Neural cell (in vitro differentiated cells): ENCODE results near the gene G6PD. TPM values are rescaled to one million over a fixed set of nuclear protein-coding genes. Genes with fewer than 3 reads are reported as not detected.

Experiments used
- H2AFZ ChIP-seq: fragments of 200-600, 300-800 bp; sonication (generic), shearing (Covaris generic); 2 replicates; pipeline ENCODE4 v1.6.0; 2014; ENCODE audit warnings: low read depth, mild to moderate bottlenecking, antibody characterized with exemption, low read length, moderate library complexity
- H3F3A ChIP-seq: fragments of 200-600 bp; shearing (Covaris generic); 2 replicates; pipeline ENCODE4 v1.6.1; 2016; ENCODE audit warnings: mild to moderate bottlenecking, moderate library complexity, mixed read lengths, antibody characterized with exemption, low read length; ENCODE audit not compliant: insufficient read depth, poor library complexity, severe bottlenecking
- H3K27ac ChIP-seq: fragments of 200-600, 300-800 bp; sonication (generic), shearing (Covaris generic); 2 replicates; pipeline ENCODE4 v1.5.1; 2014; ENCODE audit warnings: mild to moderate bottlenecking, low read length, moderate library complexity
- H3K27me3 ChIP-seq: fragments of 300-800, 200-600 bp; sonication (generic), shearing (Covaris generic); 2 replicates; pipeline ENCODE4 v1.6.0; 2014; ENCODE audit warnings: mild to moderate bottlenecking, low read depth, low read length, moderate library complexity; ENCODE audit not compliant: insufficient read depth
- H3K36me3 ChIP-seq: fragments of 300-800, 200-600 bp; sonication (generic), shearing (Covaris generic); 2 replicates; pipeline ENCODE4 v1.5.1; 2014; ENCODE audit warnings: mild to moderate bottlenecking, antibody characterized with exemption, low read length, moderate library complexity; ENCODE audit not compliant: insufficient read depth
- H3K4me2 ChIP-seq: fragments of 300-800, 200-600 bp; sonication (generic), shearing (Covaris generic); 2 replicates; pipeline ENCODE4 v1.6.0; 2014; ENCODE audit warnings: mild to moderate bottlenecking, low read length
- H3K4me3 ChIP-seq: fragments of 300-800, 200-600 bp; sonication (generic), shearing (Covaris generic); 2 replicates; pipeline ENCODE4 v1.5.1; 2014; ENCODE audit warnings: mild to moderate bottlenecking, low read length, moderate library complexity
- H3K79me2 ChIP-seq: fragments of 200-600 bp; shearing (Covaris generic); replicated peaks from 2 replicates; pipeline ENCODE4 v1.6.0; 2014; ENCODE audit warnings: mild to moderate bottlenecking, low read length, moderate library complexity; ENCODE audit not compliant: insufficient read depth
- H3K9ac ChIP-seq: fragments of 300-800, 200-600 bp; sonication (generic), shearing (Covaris generic); 2 replicates; pipeline ENCODE4 v1.6.1; 2016; ENCODE audit warnings: mild to moderate bottlenecking, low read length, mixed read lengths
- H3K9me2 ChIP-seq: fragments of 200-600 bp; shearing (Covaris generic); 2 replicates; pipeline ENCODE4 v1.6.1; 2016; ENCODE audit warnings: mild to moderate bottlenecking, low read length, mixed read lengths; ENCODE audit not compliant: insufficient read depth
- H3K9me3 ChIP-seq: fragments of 200-600, 300-800 bp; sonication (generic), shearing (Covaris generic); 2 replicates; pipeline ENCODE4 v1.6.1; 2016; ENCODE audit warnings: mild to moderate bottlenecking, mixed run types, low read length, moderate library complexity, mixed read lengths
- H4K20me1 ChIP-seq: fragments of 200-600 bp; shearing (Covaris generic); 2 replicates; pipeline ENCODE4 v1.6.1; 2016; ENCODE audit warnings: mild to moderate bottlenecking, mixed run types; ENCODE audit not compliant: insufficient read depth
- EP300 ChIP-seq: fragments of 450-650 bp; conservative IDR thresholded peaks from 2 replicates; pipeline ENCODE4 v1.6.1; 2014; ENCODE audit warnings: antibody characterized with exemption, mild to moderate bottlenecking, moderate library complexity; ENCODE audit not compliant: poor library complexity, severe bottlenecking
- EZH2 ChIP-seq: fragments of 200-600, 300-800 bp; shearing (Covaris generic), sonication (generic); IDR thresholded peaks from 2 replicates; pipeline ENCODE4 v1.6.1; 2014; ENCODE audit warnings: antibody characterized with exemption, low read length, borderline replicate concordance, mild to moderate bottlenecking; ENCODE audit not compliant: insufficient read depth, poor library complexity, severe bottlenecking
- MXI1 ChIP-seq: fragments of 450-650 bp; conservative IDR thresholded peaks from 2 replicates; pipeline ENCODE4 v1.6.1; 2014; ENCODE audit warnings: antibody characterized with exemption, mild to moderate bottlenecking; ENCODE audit not compliant: poor library complexity, severe bottlenecking
- POLR2AphosphoS5 ChIP-seq: IDR thresholded peaks from 2 replicates; pipeline ENCODE4 v1.6.1; 2012
- RAD21 ChIP-seq: fragments of 450-650 bp; conservative IDR thresholded peaks from 2 replicates; pipeline ENCODE4 v1.6.1; 2014; ENCODE audit warnings: antibody characterized with exemption, mild to moderate bottlenecking, moderate library complexity
- SMC3 ChIP-seq: fragments of 450-650 bp; conservative IDR thresholded peaks from 2 replicates; pipeline ENCODE4 v1.6.1; 2014; ENCODE audit warnings: antibody characterized with exemption, mild to moderate bottlenecking, moderate library complexity; ENCODE audit not compliant: poor library complexity
- TAF1 ChIP-seq: IDR thresholded peaks from 2 replicates; pipeline ENCODE4 v1.6.1; 2012; ENCODE audit warnings: low read depth
- polyA plus RNA-seq: library from polyadenylated mRNA; depleted of rRNA; stranded (reverse); fragments of >200 nt; gene quantifications from 2 replicates; pipeline ENCODE4 v1.2.3, GENCODE V29; 2014
- TF ChIP-seq, protein P1 (sequence below): fragments of 450-650 bp; IDR thresholded peaks from 2 replicates; pipeline ENCODE4 v1.5.1; 2014; ENCODE audit warnings: antibody characterized with exemption, mild to moderate bottlenecking, moderate library complexity; ENCODE audit not compliant: poor library complexity, severe bottlenecking
- TF ChIP-seq, protein P2 (sequence below): IDR thresholded peaks from 2 replicates; pipeline ENCODE4 v1.6.1; 2012; ENCODE audit warnings: borderline replicate concordance

G6PD gene
- polyA plus RNA-seq, 1 donor from 2014 or later = 18.8 TPM

DNA sequence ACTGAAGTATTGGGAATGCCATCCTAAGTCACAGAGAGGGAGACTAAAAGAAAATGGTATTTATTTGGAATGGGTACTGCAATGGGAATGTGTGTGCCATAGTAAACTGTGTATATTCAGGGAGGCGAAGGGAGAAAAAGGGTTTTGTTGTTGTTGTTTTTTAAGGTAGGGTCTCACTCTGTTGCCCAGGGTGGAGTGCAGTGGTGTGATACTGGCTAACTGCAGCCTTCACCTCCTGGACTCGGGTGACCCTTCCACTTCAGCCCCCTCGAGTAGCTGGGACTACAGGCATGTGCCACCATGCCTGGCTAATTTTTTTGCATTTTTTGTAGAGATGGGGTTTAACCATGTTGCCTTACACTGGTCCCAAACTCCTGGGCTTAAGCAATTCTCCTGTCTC lies 51.9 kb downstream of the G6PD start:
- Histone ChIP-seq H4K20me1 (no peaks in the 10 kb centered on the region), H3K4me3 (no peak overlapping the region), H3K27ac (no peak overlapping the region), H3K27me3 (no peaks in the 10 kb centered on the region), H3K9ac (no peak overlapping the region), H3K9me3 (no peaks in the 10 kb centered on the region), H3K4me2 (no peak overlapping the region), H2AFZ (no peak overlapping the region), H3F3A (no peaks in the 10 kb centered on the region), H3K36me3 (no peaks in the 10 kb centered on the region), H3K79me2 (no peaks in the 10 kb centered on the region), H3K9me2 (no peaks in the 10 kb centered on the region)
- no peak for TF ChIP-seq POLR2AphosphoS5
- TF ChIP-seq EZH2 = no peak
- no peak for TF ChIP-seq EP300
- TF ChIP-seq, protein P1, sequence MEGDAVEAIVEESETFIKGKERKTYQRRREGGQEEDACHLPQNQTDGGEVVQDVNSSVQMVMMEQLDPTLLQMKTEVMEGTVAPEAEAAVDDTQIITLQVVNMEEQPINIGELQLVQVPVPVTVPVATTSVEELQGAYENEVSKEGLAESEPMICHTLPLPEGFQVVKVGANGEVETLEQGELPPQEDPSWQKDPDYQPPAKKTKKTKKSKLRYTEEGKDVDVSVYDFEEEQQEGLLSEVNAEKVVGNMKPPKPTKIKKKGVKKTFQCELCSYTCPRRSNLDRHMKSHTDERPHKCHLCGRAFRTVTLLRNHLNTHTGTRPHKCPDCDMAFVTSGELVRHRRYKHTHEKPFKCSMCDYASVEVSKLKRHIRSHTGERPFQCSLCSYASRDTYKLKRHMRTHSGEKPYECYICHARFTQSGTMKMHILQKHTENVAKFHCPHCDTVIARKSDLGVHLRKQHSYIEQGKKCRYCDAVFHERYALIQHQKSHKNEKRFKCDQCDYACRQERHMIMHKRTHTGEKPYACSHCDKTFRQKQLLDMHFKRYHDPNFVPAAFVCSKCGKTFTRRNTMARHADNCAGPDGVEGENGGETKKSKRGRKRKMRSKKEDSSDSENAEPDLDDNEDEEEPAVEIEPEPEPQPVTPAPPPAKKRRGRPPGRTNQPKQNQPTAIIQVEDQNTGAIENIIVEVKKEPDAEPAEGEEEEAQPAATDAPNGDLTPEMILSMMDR = no peak
- no peak for TF ChIP-seq TAF1
- TF ChIP-seq, protein P2, sequence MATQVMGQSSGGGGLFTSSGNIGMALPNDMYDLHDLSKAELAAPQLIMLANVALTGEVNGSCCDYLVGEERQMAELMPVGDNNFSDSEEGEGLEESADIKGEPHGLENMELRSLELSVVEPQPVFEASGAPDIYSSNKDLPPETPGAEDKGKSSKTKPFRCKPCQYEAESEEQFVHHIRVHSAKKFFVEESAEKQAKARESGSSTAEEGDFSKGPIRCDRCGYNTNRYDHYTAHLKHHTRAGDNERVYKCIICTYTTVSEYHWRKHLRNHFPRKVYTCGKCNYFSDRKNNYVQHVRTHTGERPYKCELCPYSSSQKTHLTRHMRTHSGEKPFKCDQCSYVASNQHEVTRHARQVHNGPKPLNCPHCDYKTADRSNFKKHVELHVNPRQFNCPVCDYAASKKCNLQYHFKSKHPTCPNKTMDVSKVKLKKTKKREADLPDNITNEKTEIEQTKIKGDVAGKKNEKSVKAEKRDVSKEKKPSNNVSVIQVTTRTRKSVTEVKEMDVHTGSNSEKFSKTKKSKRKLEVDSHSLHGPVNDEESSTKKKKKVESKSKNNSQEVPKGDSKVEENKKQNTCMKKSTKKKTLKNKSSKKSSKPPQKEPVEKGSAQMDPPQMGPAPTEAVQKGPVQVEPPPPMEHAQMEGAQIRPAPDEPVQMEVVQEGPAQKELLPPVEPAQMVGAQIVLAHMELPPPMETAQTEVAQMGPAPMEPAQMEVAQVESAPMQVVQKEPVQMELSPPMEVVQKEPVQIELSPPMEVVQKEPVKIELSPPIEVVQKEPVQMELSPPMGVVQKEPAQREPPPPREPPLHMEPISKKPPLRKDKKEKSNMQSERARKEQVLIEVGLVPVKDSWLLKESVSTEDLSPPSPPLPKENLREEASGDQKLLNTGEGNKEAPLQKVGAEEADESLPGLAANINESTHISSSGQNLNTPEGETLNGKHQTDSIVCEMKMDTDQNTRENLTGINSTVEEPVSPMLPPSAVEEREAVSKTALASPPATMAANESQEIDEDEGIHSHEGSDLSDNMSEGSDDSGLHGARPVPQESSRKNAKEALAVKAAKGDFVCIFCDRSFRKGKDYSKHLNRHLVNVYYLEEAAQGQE = no peak
- no peak for TF ChIP-seq SMC3
- no peak for TF ChIP-seq RAD21
- no peak for TF ChIP-seq MXI1

DNA sequence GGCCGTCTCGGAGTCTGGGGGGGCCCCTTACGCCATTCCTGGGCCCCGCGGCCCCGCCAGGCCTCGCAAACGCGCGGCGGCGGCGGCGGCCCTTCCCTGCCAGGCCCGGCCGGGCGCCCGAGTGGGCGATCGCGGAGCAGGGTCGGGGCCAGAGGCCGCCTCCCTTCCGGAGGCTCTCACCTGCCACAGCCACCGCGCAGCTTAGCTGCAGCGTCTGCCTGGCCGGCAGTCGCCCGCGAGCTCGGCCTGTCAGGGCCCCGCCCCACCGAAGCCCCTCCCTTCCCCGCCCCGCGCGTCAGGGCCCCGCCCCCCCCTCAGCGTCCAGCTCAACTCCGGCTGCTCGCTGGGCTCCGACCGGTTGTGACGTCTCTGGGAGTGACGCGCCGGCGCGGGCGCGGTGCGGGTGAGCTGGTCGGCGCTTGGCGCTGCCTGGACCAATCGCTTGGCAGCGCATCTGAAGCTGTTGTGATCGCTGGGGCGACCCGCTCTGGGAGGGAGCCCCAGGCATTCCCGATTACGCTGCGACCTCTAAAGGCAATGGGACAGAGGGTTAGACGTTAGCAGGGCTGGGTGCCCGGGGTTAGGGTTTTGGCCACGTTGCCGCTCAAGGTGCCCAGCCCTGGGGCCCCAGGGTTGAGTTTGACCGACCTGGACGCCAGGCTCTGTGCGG lies 56.1 kb downstream of the G6PD start, which contains the start of gene SLC10A3:
SLC10A3 (minus strand) TSS at position 216 of the 670 bp plus-strand sequence. CDS start 1,689 bp downstream, outside the sequence.
- no peaks in the 10 kb centered on the region for H3K36me3 ChIP-seq
- H3K9ac ChIP-seq = peak within 1 kb of the TSS; percentile 74
- no peaks in the 10 kb centered on the region for H4K20me1 ChIP-seq
- peak within 1 kb of the TSS; percentile 25 for H3K4me2 ChIP-seq
- no peaks in the 10 kb centered on the region for H3K9me3 ChIP-seq
- H3K27me3 ChIP-seq = no peaks in the 10 kb centered on the region
- TF ChIP-seq SMC3 (peak; percentile 7), EZH2 (no peak), RAD21 (no peak), POLR2AphosphoS5 (peak; percentile 71)
- TF ChIP-seq, protein P2 = peak; percentile 47
- TF ChIP-seq, protein P1 = peak; percentile 15
- peak within 1 kb of the TSS; percentile 40 for H2AFZ ChIP-seq
- H3K79me2 ChIP-seq = no peaks in the 10 kb centered on the region
- no peaks in the 10 kb centered on the region for H3K9me2 ChIP-seq
- H3F3A ChIP-seq = no peaks in the 10 kb centered on the region
- H3K27ac ChIP-seq = peak within 1 kb of the TSS; percentile 81
- H3K4me3 ChIP-seq = peak within 1 kb of the TSS; percentile 67
